Measurements from ENCODE around the gene RBM47. TPM values are rescaled to one million over a fixed set of nuclear protein-coding genes. Genes with fewer than 3 reads are reported as not detected.

The RBM47 gene
- total RNA-seq, 4 donors from 2014 or later = 200 to 369 (median 323) TPM

- Histone ChIP-seq H3K4me3 (replicated peaks in 1 of 3) (no peak overlapping the region), H3K9me3 (no peaks in the 10 kb centered on the region), H3K4me1 (no peaks in the 10 kb centered on the region), H3K27ac (no peak overlapping the region), H3K27me3 (no peaks in the 10 kb centered on the region), H3K36me3 (no peaks in the 10 kb centered on the region)
- no peak for DNase-seq
- WGBS, 2 donors = 90 to 94% methylated on average over 2 of the region's 2 CpGs
- TF ChIP-seq POLR2A (IDR thresholded peaks at IDR 0.05) = no peak
- TF ChIP-seq CTCF (IDR thresholded peaks at IDR 0.05) = no peak
- intact Hi-C loops (cut with DNase I) = no loop called here
Measured at GRCh38 chr4:40651280-40651679, 21.6 kb upstream of the RBM47 start.

- H3K9me3 ChIP-seq = no peaks in the 10 kb centered on the region
- H3K27ac ChIP-seq = no peak overlapping the region
- H3K27me3 ChIP-seq = no peaks in the 10 kb centered on the region
- DNase-seq = no peak
- no peaks in the 10 kb centered on the region for H3K4me1 ChIP-seq
- intact Hi-C loops (cut with DNase I) = no loop called here
- TF ChIP-seq CTCF (IDR thresholded peaks at IDR 0.05) (no peak), POLR2A (IDR thresholded peaks at IDR 0.05) (no peak)
- no peaks in the 10 kb centered on the region for H3K36me3 ChIP-seq
- H3K4me3 ChIP-seq (replicated peaks in 1 of 3) = no peak overlapping the region
- WGBS, 2 donors = 78 to 87% methylated on average over 6 of the region's 6 CpGs
Measured at GRCh38 chr4:40649321-40649720, 19.7 kb upstream of the RBM47 start.

- TF ChIP-seq POLR2A (IDR thresholded peaks at IDR 0.05) = no peak
- TF ChIP-seq CTCF (IDR thresholded peaks at IDR 0.05) = no peak
- H3K27ac ChIP-seq = no peak overlapping the region
- H3K9me3 ChIP-seq = no peaks in the 10 kb centered on the region
- intact Hi-C loops (cut with DNase I) = no loop called here
- H3K4me1 ChIP-seq = no peaks in the 10 kb centered on the region
- no peaks in the 10 kb centered on the region for H3K36me3 ChIP-seq
- H3K4me3 ChIP-seq (replicated peaks in 1 of 3) = no peak overlapping the region
- DNase-seq = no peak
- WGBS, 2 donors = 76 to 82% methylated on average over 9 of the region's 9 CpGs
- H3K27me3 ChIP-seq = no peaks in the 10 kb centered on the region
Measured at GRCh38 chr4:40648742-40649281, 19.1 kb upstream of the RBM47 start.

GRCh38 chr4:40648131-40648530 lies 18.5 kb upstream of the RBM47 start:
- no peak overlapping the region for H3K27ac ChIP-seq
- H3K9me3 ChIP-seq = no peaks in the 10 kb centered on the region
- H3K4me1 ChIP-seq = no peaks in the 10 kb centered on the region
- H3K4me3 ChIP-seq (replicated peaks in 1 of 3) = no peak overlapping the region
- no peaks in the 10 kb centered on the region for H3K36me3 ChIP-seq
- TF ChIP-seq POLR2A (IDR thresholded peaks at IDR 0.05) (no peak), CTCF (IDR thresholded peaks at IDR 0.05) (no peak)
- intact Hi-C loops (cut with DNase I) = no loop called here
- no peak for DNase-seq
- H3K27me3 ChIP-seq = no peaks in the 10 kb centered on the region

GRCh38 chr4:40645586-40645985 lies 15.9 kb upstream of the RBM47 start:
- H3K36me3 ChIP-seq = no peaks in the 10 kb centered on the region
- H3K27ac ChIP-seq = no peak overlapping the region
- DNase-seq = no peak
- TF ChIP-seq POLR2A (IDR thresholded peaks at IDR 0.05) = no peak
- no peak for TF ChIP-seq CTCF (IDR thresholded peaks at IDR 0.05)
- H3K27me3 ChIP-seq = no peaks in the 10 kb centered on the region
- intact Hi-C loops (cut with DNase I) = no loop called here
- H3K4me3 ChIP-seq (replicated peaks in 1 of 3) = no peak overlapping the region
- H3K4me1 ChIP-seq = no peaks in the 10 kb centered on the region
- H3K9me3 ChIP-seq = no peaks in the 10 kb centered on the region

Measured in thyroid gland (tissue), 4 donors.